GM12865 (cell line): ENCODE measurements around the gene ZNF778.
"Not testable (repeated sequence)": the region's sequence is repeated elsewhere in the genome, so short reads cannot be mapped to it uniquely, and the experiment has no call there.

Experiments used
- DNase-seq: peaks from one replicate; pipeline ENCODE4 v3.0.0; 2010; ENCODE audit warnings: low read depth
- H3K4me3 ChIP-seq: 2 replicates; pipeline ENCODE4 v1.5.1; 2011; ENCODE audit warnings: mild to moderate bottlenecking, low read depth, low read length, control low read depth
- TF ChIP-seq, protein P1 (sequence below): IDR thresholded peaks from 2 replicates; pipeline ENCODE4 v1.5.1; 2011; ENCODE audit warnings: low read length, control low read depth, low read depth, inconsistent platforms; ENCODE audit not compliant: insufficient read depth; ENCODE audit errors: missing control alignments

The ZNF778 gene

DNA sequence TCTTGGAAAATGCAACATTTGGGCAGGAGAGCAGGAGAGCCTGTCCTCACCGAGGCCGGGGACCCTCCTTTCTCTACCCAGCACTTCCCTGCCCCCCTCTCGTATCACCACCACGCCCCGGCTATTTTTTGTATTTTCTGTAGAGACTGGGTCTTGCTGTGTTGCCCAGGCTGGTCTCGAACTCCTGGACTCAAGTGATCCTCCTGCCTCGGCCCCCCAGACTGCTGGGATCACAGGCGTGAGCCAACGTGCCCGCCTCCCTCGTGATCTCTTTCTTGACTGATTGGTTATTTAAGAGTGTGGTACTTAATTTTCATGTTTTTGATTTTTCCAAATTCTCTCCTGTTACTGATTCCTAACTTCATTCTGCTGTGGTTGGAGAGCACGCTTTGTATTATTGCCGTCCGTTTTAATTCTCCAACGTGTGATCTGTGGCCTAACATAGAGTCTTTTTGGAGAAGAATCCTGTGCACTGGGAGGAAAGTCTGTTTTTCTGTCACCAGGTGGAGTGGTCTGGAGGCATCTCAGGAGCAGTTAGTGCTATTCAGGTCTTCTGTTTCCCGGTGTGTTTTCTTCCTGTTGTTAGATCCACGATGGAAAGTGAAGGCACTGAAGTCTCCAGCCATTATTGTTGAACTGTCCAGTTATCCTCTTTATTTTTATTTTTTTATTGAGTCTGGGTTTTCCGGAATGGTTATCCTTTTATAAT, 40.4 kb downstream of the ZNF778 start:
- TF ChIP-seq, protein P1, sequence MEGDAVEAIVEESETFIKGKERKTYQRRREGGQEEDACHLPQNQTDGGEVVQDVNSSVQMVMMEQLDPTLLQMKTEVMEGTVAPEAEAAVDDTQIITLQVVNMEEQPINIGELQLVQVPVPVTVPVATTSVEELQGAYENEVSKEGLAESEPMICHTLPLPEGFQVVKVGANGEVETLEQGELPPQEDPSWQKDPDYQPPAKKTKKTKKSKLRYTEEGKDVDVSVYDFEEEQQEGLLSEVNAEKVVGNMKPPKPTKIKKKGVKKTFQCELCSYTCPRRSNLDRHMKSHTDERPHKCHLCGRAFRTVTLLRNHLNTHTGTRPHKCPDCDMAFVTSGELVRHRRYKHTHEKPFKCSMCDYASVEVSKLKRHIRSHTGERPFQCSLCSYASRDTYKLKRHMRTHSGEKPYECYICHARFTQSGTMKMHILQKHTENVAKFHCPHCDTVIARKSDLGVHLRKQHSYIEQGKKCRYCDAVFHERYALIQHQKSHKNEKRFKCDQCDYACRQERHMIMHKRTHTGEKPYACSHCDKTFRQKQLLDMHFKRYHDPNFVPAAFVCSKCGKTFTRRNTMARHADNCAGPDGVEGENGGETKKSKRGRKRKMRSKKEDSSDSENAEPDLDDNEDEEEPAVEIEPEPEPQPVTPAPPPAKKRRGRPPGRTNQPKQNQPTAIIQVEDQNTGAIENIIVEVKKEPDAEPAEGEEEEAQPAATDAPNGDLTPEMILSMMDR: no peak
- no peak for DNase-seq
- H3K4me3 ChIP-seq: no peak overlapping the region

DNA sequence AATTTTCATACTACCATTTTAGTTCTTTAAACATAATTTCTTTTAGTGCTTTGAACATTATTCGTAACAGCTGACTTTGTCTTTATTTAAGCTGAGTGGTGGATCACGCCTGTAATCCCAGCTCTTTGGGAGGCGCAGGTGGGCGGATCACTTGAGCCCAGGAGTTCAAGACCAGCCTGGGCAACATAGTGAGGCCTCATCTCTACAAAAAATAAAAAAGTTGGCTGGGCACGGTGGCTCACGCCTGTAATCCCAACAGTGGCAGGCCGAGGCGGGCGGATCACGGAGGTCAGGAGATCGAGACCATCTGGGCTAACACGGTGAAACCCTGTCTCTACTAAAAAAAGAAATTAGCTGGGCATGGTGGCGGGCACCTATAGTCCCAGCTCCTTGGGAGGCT, 42.4 kb downstream of the ZNF778 start:
- H3K4me3 ChIP-seq, DNase-seq: not testable (repeated sequence)

DNA sequence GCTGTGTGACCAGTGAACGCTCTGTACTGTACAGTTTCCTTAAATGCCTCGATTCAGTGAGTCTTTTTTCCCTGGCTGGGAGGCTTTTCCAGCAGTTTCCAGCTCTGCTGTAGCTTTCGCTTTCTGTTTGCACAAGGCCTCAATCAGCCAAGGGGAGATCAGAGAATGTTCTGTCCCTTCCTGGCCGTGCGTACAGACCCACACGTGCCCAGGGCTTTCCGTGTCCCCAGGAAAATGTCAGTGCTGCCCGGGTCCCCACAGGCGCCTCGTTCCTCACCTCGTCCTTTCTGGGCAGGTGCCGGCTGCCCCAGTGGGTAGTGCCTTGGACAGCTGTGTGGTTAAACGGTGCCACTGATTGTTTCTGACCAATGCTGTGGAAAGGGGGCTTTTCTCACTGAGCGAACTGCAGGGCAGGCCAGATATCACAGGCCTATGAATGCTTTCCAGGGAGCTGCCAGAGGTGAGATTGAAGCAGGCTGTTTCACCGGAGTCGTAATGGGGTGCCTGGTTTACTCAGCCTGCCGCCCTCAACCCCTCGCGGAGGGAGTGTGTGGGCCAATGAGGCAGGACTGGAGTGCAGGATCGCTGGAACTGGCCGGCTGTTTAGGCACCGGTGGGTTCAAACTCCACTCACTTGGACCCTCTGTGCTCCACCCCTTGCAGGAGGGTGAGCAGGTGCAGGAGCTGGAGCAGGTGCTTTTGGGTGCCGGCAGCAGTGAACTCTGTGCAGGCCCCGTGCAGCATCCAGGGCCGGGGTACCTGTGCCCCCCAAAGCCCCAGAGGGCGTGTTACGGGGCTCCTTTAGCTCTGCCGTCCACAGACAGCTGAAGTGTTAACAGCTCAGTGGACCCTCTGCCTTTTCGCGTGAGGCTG, 44.4 kb downstream of the ZNF778 start:
- TF ChIP-seq, protein P1: no peak
- H3K4me3 ChIP-seq: no peak overlapping the region
- DNase-seq: no peak

DNA sequence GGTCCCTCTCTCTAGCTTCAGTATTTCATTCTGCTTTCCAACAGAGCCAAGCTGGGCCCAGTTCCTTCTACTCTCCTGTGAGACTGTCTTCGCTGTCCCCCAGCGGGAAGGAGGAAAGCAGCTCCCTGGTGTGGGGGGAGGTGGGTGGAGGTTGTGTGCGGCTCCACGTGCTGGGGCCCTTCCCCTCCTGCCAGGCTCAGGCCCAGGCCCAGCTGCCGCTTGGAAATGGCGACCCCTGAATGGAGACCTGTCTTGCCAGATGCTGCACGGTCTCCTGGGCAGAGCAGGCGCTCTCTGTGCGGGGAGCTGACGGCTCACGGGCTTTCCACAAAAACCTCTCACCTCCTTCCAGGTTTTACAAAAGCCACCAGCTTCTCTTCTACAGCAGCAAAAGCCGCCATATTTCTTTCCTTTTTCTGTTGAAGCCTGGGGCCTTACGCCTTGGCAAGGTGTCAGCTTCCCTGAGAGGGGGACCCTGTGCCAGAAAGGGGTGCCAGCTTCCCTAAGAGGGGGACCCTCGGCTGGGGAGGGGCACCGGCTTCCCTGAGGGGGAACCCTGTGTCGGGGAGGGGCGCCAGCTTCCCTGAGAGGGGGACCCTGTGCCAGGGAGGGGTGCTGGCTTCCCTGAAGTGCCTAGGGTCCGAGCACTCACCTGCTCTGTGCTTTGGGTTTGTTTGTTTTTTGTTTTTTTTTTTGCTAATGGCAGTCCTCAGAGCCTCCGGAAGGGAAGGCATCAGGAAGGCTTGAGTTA, 47.5 kb downstream of the ZNF778 start:
- no peak overlapping the region for H3K4me3 ChIP-seq
- DNase-seq: no peak
- TF ChIP-seq, protein P1: no peak

DNA sequence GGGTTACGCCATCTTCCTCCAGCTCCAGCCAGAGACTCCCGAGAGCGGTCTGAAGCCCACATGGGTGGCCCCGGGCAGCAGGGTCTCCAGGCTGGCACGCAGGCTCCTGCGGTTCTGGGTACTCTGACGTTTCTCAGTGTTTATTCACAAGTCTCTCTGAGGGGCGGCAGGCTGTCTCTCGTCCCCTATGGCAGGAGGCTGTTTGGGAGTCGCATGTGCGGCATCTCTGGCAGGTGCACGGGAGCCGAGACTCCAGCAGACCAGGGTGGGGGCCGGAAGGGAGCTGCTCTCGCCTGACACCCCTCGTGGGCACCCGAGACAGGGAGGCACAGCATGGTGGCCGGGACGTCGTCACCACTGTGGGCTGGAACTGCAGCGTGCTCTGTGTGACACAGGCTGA, 48.1 kb downstream of the ZNF778 start:
- TF ChIP-seq, protein P1: no peak
- no peak overlapping the region for H3K4me3 ChIP-seq
- no peak for DNase-seq

DNA sequence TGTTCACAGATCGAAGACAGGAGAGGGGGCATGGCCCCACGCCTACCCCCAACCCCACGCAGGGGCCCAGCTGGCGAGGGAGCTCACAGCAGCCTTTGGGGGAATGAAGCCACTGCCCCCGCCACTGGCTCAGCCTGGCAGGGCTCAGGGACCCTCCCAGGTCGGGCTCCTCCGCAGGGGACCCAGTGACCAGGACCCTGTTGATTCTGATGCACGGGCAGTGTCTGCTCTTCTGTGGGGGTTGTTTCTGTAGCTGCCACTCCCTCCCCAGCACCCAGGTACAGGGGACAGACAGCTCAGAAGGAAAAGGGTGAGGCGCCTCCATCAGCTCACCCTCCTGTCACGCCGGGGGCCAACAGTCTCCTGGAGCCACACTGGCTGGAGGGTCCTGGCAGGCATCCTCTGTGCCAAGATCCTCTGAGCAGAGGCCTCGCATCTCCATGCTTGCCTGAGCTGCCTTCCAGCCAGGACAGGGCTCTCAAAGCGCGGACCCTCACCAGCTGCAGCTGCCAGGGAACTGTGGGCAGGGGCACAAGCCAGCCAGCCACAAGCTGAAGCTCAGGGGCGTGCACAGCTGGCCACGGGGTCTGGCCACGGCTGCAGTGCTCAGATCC, 49.1 kb downstream of the ZNF778 start:
- TF ChIP-seq, protein P1: no peak
- H3K4me3 ChIP-seq: no peak overlapping the region
- DNase-seq: no peak

DNA sequence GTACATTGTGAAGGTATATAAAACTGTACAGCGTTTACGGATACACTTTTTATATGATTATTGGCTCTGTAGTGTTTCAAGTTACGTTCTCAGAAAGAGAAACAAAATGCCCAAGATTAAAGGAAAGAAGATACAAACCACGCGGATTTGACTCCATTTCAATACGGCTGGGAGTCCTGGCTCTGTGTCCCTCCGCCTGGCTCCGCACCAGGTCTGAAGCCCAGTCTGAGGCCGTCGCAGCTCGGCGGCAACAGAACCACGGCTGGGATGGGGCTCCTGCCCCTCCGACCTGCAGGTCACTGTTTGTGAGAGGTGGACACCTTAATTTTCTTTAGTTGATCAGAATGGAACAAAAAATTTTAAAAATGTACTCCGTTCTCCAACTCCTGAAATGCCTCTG, 50.2 kb downstream of the ZNF778 start:
- H3K4me3 ChIP-seq, DNase-seq: not testable (repeated sequence)
